Transverse colon (tissue), 4 donors: ENCODE data around the gene TANGO6. TPM values are rescaled to one million over a fixed set of nuclear protein-coding genes. Genes with fewer than 3 reads are reported as not detected.

Experiments
- DNase-seq: peaks from one replicate; pipeline ENCODE4 v3.0.0-alpha.2; 2019
- H3K27ac ChIP-seq, 4 donors: fragments of 200-600 bp; sonication (generic); 2 replicates each; pipeline ENCODE4 v1.5.1; 2016 to 2018; ENCODE audit warnings: inconsistent platforms in 4 of 4
- H3K27me3 ChIP-seq: fragments of 200-600 bp; sonication (generic); 2 replicates; pipeline ENCODE4 v1.5.1; 2017; ENCODE audit warnings: inconsistent platforms
- H3K36me3 ChIP-seq, 4 donors: fragments of 200-600 bp; sonication (generic); 2 replicates each; pipeline ENCODE4 v1.5.1; 2017 to 2019; ENCODE audit warnings: inconsistent platforms in 4 of 4
- H3K4me1 ChIP-seq, 4 donors: fragments of 200-600 bp; sonication (generic); 2 replicates each; pipeline ENCODE4 v1.5.1; 2017 to 2020; ENCODE audit warnings: inconsistent platforms in 4 of 4
- H3K4me3 ChIP-seq, 4 donors: fragments of 200-600 bp; sonication (generic); 1 replicate in 1 of 4; 2 replicates in 3 of 4; pipeline versions ENCODE4 v1.5.1 to v1.6.1; 2017 to 2019; ENCODE audit warnings: inconsistent platforms in 4 of 4
- H3K9me3 ChIP-seq, 2 donors: fragments of 200-600 bp; sonication (generic); 2 replicates each; pipeline ENCODE4 v1.5.1; 2017 to 2019; ENCODE audit warnings: inconsistent platforms in 2 of 2
- CTCF ChIP-seq, 5 experiments: fragments of 200-600 bp in 3 of 5; fragments of 450-650 bp in 2 of 5; sonication (generic) in 3 of 5; IDR thresholded peaks; 1 replicate in 2 of 5; 2 replicates in 3 of 5; pipeline ENCODE4 v1.5.1; 2016 to 2017; ENCODE audit warnings: antibody characterized with exemption in 5 of 5, inconsistent platforms in 3 of 5, mild to moderate bottlenecking in 2 of 5, moderate library complexity in 1 of 5
- EP300 ChIP-seq: sonication (generic); formaldehyde crosslinking; IDR thresholded peaks from one replicate; pipeline ENCODE4 v1.6.1; 2017; ENCODE audit warnings: antibody characterized with exemption, low read depth
- POLR2A ChIP-seq: fragments of 450-650 bp; IDR thresholded peaks from one replicate; pipeline ENCODE4 v1.6.1; 2016; ENCODE audit warnings: antibody characterized with exemption, mild to moderate bottlenecking, moderate library complexity
- POLR2AphosphoS5 ChIP-seq, 3 donors: sonication (generic); formaldehyde crosslinking; IDR thresholded peaks; one replicate each; pipeline ENCODE4 v1.6.1; 2016; ENCODE audit warnings: antibody characterized with exemption in 3 of 3
- WGBS, 2 donors: methylation state at CpG; one replicate each; pipeline ENCODE4 v1.1.5; 2018; ENCODE audit warnings: low coverage in 1 of 2; 5-methylcytosine and 5-hydroxymethylcytosine counted together
- in situ Hi-C, 4 donors: fragments of 200-750 bp; cut with MboI; loops; one replicate each; pipeline versions ENCODE4 v1.15.0 to v1.15.1; 2017; ENCODE audit warnings: low sequenced_read_pairs in 3 of 4, low pct_ligation_motif_present in 1 of 4, low pct_unique_long_range_greater_than_20kb in 1 of 4
- intact Hi-C: fragments of 100-400 bp; cut with DNase I; formaldehyde crosslinking; loops from one replicate; pipeline ENCODE4 v1.15.1; 2023; ENCODE audit warnings: low total_unique reads
- total RNA-seq, 4 donors: library from RNA; depleted of rRNA; stranded (reverse); fragments of >200 nt; gene quantifications; one replicate each; pipeline ENCODE4 v1.1.0, GENCODE V29; 2016

Gene TANGO6
- total RNA-seq, 4 donors from 2014 or later: 10.6 to 55.4 (median 22.8) TPM

- 95% methylated on average over 2 of the region's 2 CpGs; no CpG with 5 or more reads in 1 of the 2 donors for WGBS, 2 donors
- intact Hi-C loops: no loop called here
- TF ChIP-seq EP300 (no peak), POLR2AphosphoS5 (IDR thresholded peaks at IDR 0.05) (no peak), POLR2A (no peak), CTCF (IDR thresholded peaks at IDR 0.05) (no peak)
- Histone ChIP-seq H3K36me3 (peaks cover 0 to 53% (median 13%) of the 10 kb centered on the region in 4 donors), H3K27me3 (no peaks in the 10 kb centered on the region), H3K27ac (no peak overlapping the region), H3K9me3 (no peaks in the 10 kb centered on the region), H3K4me3 (no peak overlapping the region), H3K4me1 (peaks cover 0 to 5% (median 2%) of the 10 kb centered on the region in 4 donors)
- in situ Hi-C loops: loop anchor here in 1 of 4 donors (25.0 kb wide), 1 partner anchor 206 kb away; no protein-coding TSS in a partner anchor
- DNase-seq: no peak
Measured at GRCh38 chr16:69118468-69118867, 275.1 kb downstream of the TANGO6 start.

- no peak for DNase-seq
- TF ChIP-seq POLR2AphosphoS5 (IDR thresholded peaks at IDR 0.05) (no peak), CTCF (IDR thresholded peaks at IDR 0.05) (no peak), EP300 (no peak), POLR2A (no peak)
- Histone ChIP-seq H3K4me3 (no peak overlapping the region), H3K4me1 (peaks cover 0 to 6% (median 2%) of the 10 kb centered on the region in 4 donors), H3K36me3 (peaks cover 0 to 53% (median 13%) of the 10 kb centered on the region in 4 donors), H3K27ac (no peak overlapping the region), H3K9me3 (no peaks in the 10 kb centered on the region), H3K27me3 (no peaks in the 10 kb centered on the region)
- intact Hi-C loops: no loop called here
- in situ Hi-C loops: loop anchor here in 1 of 4 donors (25.0 kb wide), 1 partner anchor 207 kb away; no protein-coding TSS in a partner anchor
- 80 to 88% methylated on average over 1 of the region's 2 CpGs for WGBS, 2 donors
Measured at GRCh38 chr16:69118994-69119393, 275.7 kb downstream of the TANGO6 start.

- peaks cover 0 to 6% (median 2%) of the 10 kb centered on the region in 4 donors for H3K4me1 ChIP-seq
- peaks cover 0 to 56% (median 13%) of the 10 kb centered on the region in 4 donors for H3K36me3 ChIP-seq
- intact Hi-C loops: no loop called here
- TF ChIP-seq CTCF (IDR thresholded peaks at IDR 0.05) (no peak), EP300 (no peak), POLR2A (no peak), POLR2AphosphoS5 (IDR thresholded peaks at IDR 0.05) (no peak)
- H3K4me3 ChIP-seq: no peak overlapping the region
- no peaks in the 10 kb centered on the region for H3K9me3 ChIP-seq
- H3K27ac ChIP-seq: no peak overlapping the region
- WGBS, 2 donors: 90% methylated on average over 2 of the region's 2 CpGs; no CpG with 5 or more reads in 1 of the 2 donors
- in situ Hi-C loops: loop anchor here in 1 of 4 donors (25.0 kb wide), 1 partner anchor 207 kb away; no protein-coding TSS in a partner anchor
- no peaks in the 10 kb centered on the region for H3K27me3 ChIP-seq
- no peak for DNase-seq
Measured at GRCh38 chr16:69119536-69119935, 276.2 kb downstream of the TANGO6 start.

GRCh38 chr16:69120096-69120664, 276.8 kb downstream of the TANGO6 start:
- in situ Hi-C loops: loop anchor here in 3 of 4 donors (10.0 to 25.0 kb wide), 4 partner anchors 208 to 275 kb away; partner anchors contain the start of gene TANGO6 (in 1 of the 3)
- H3K9me3 ChIP-seq: no peaks in the 10 kb centered on the region
- no peaks in the 10 kb centered on the region for H3K27me3 ChIP-seq
- no peak overlapping the region for H3K27ac ChIP-seq
- WGBS, 2 donors: 96% methylated on average over 19 of the region's 19 CpGs; no CpG with 5 or more reads in 1 of the 2 donors
- DNase-seq: no peak
- H3K36me3 ChIP-seq: peaks cover 0 to 56% (median 13%) of the 10 kb centered on the region in 4 donors
- H3K4me1 ChIP-seq: peaks cover 0 to 6% (median 2%) of the 10 kb centered on the region in 4 donors
- TF ChIP-seq POLR2AphosphoS5 (IDR thresholded peaks at IDR 0.05) (no peak), EP300 (no peak), CTCF (IDR thresholded peaks at IDR 0.05) (no peak), POLR2A (no peak)
- H3K4me3 ChIP-seq: no peak overlapping the region
- intact Hi-C loops: no loop called here
